NT2/D1 (cell line): ENCODE results near the gene ARHGEF2.

ENCODE experiments used
- YY1 ChIP-seq: IDR thresholded peaks from 2 replicates; pipeline ENCODE4 v1.6.1; 2011; ENCODE audit not compliant: insufficient read length, insufficient read depth
- ZNF274 ChIP-seq: IDR thresholded peaks from 2 replicates; pipeline ENCODE4 v1.6.1; 2011; ENCODE audit warnings: mild to moderate bottlenecking, low read depth, low read length

- TF ChIP-seq ZNF274 (no peak), YY1 (no peak)
Measured at GRCh38 chr1:155904261-155904660, 74.1 kb downstream of the ARHGEF2 start.
